ENCODE results near the gene ZNF341.

DNA sequence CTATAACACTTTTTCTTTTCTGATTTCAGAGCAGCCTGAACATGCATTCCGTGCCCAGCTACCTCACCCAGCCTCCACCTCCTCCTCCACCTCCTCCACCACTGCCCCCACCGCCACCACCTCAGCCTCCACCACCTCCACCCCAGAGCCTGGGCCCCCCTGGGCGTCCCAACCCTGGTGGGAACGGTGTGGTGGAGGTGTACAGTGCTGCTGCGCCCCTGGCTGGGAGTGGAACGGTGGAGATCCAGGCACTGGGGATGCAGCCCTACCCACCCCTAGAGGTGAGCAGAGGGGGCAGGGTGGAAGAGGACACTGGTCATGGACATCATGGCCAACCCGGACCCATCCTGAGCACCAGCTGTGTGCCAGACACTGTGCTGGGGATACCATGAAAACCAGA, 21.3 kb downstream of the ZNF341 start:
- TF ChIP-seq, protein P1, sequence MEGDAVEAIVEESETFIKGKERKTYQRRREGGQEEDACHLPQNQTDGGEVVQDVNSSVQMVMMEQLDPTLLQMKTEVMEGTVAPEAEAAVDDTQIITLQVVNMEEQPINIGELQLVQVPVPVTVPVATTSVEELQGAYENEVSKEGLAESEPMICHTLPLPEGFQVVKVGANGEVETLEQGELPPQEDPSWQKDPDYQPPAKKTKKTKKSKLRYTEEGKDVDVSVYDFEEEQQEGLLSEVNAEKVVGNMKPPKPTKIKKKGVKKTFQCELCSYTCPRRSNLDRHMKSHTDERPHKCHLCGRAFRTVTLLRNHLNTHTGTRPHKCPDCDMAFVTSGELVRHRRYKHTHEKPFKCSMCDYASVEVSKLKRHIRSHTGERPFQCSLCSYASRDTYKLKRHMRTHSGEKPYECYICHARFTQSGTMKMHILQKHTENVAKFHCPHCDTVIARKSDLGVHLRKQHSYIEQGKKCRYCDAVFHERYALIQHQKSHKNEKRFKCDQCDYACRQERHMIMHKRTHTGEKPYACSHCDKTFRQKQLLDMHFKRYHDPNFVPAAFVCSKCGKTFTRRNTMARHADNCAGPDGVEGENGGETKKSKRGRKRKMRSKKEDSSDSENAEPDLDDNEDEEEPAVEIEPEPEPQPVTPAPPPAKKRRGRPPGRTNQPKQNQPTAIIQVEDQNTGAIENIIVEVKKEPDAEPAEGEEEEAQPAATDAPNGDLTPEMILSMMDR (IDR thresholded peaks at IDR 0.05), result no peak
- no peak for TF ChIP-seq POLR2AphosphoS5 (IDR thresholded peaks at IDR 0.05)
